Endothelial cell of umbilical vein (primary cell): ENCODE measurements around the gene CBLN1. TPM values are rescaled to one million over a fixed set of nuclear protein-coding genes. Genes with fewer than 3 reads are reported as not detected.

Experiments
- BruUV-seq: library from RNA; stranded (reverse); fragments of 400-500 nt; replicated peaks from 2 replicates; lab custom pipeline; 2021; lab: Mats Ljungman, UMichigan
- CTCF ChIA-PET: fragments of 300-600, 350-600 bp; sonication (Branson Sonifier 250); formaldehyde crosslinking; loops from one replicate; lab custom pipeline; 2021; ENCODE audit warnings: antibody characterized with exemption, inconsistent platforms; lab: Charles Lee
- POLR2A ChIA-PET: fragments of 300-600, 350-600 bp; sonication (Branson Sonifier 250); formaldehyde crosslinking; loops from one replicate; lab custom pipeline; 2021; ENCODE audit warnings: antibody characterized with exemption, inconsistent platforms; lab: Charles Lee
- DNase-seq: peaks from one replicate; pipeline ENCODE4 v3.0.0-alpha.2; 2011; ENCODE audit warnings: low read depth, low spot score
- FAIRE-seq: peaks from 2 replicates; lab custom pipeline; 2011; peaks lifted over from hg19 to GRCh38; lab: Jason Lieb, UNC
- H2AFZ ChIP-seq: 2 replicates; pipeline ENCODE4 v1.6.0; 2012; ENCODE audit warnings: low read depth, low read length, control low read depth, inconsistent platforms
- H3K27ac ChIP-seq: 2 replicates; pipeline ENCODE4 v1.5.1; 2011; ENCODE audit warnings: low read depth, mild to moderate bottlenecking, control low read depth, low read length, moderate library complexity; ENCODE audit not compliant: insufficient read depth
- H3K27me3 ChIP-seq, 2 experiments: 2 replicates each; pipeline versions ENCODE4 v1.6.0 to v1.6.1; 2011; ENCODE audit warnings: low read length in 2 of 2, mixed read lengths in 1 of 2; ENCODE audit not compliant: control insufficient read depth in 2 of 2, insufficient read depth in 2 of 2
- H3K36me3 ChIP-seq, 2 experiments: 2 replicates in 1 of 2; 3 replicates in 1 of 2; pipeline ENCODE4 v1.5.1; 2011; ENCODE audit warnings: low read length in 2 of 2, mild to moderate bottlenecking in 1 of 2, moderate library complexity in 1 of 2; ENCODE audit not compliant: control insufficient read depth in 2 of 2, insufficient read depth in 2 of 2; ENCODE audit errors: extremely low read depth in 1 of 2
- H3K4me1 ChIP-seq: 3 replicates; pipeline ENCODE4 v1.5.1; 2011; ENCODE audit warnings: mild to moderate bottlenecking, low read length; ENCODE audit not compliant: control insufficient read depth, insufficient read depth; ENCODE audit errors: extremely low read depth
- H3K4me2 ChIP-seq: 2 replicates; pipeline ENCODE4 v1.6.1; 2011; ENCODE audit warnings: low read length, control low read depth, mixed read lengths; ENCODE audit not compliant: insufficient read depth
- H3K4me3 ChIP-seq, 3 experiments: fragments of 200-600 bp in 1 of 3; sonication (generic), shearing (Covaris generic) in 1 of 3; replicated peaks in 1 of 3; 2 replicates each; pipeline ENCODE4 v1.5.1; 2011 to 2016; ENCODE audit warnings: control low read depth in 3 of 3, low read length in 3 of 3, mild to moderate bottlenecking in 2 of 3, inconsistent platforms in 1 of 3, low read depth in 1 of 3, moderate library complexity in 1 of 3; ENCODE audit not compliant: insufficient read depth in 1 of 3
- H3K79me2 ChIP-seq: 2 replicates; pipeline ENCODE4 v1.6.0; 2012; ENCODE audit warnings: low read length, inconsistent platforms; ENCODE audit not compliant: control insufficient read depth, insufficient read depth
- H3K9ac ChIP-seq: replicated peaks from 2 replicates; pipeline ENCODE3; 2011; ENCODE audit warnings: low read length, control low read depth; ENCODE audit not compliant: insufficient read depth; ENCODE audit errors: extremely low read depth
- H3K9me1 ChIP-seq: replicated peaks from 3 replicates; pipeline ENCODE4 v1.6.0; 2011; ENCODE audit warnings: mild to moderate bottlenecking, low read length; ENCODE audit not compliant: control insufficient read depth, insufficient read depth; ENCODE audit errors: extremely low read depth
- H3K9me3 ChIP-seq: replicated peaks from 2 replicates; pipeline ENCODE4 v1.5.1; 2012; ENCODE audit warnings: low read length, inconsistent platforms; ENCODE audit not compliant: control insufficient read depth, insufficient read depth
- H4K20me1 ChIP-seq: replicated peaks from 2 replicates; pipeline ENCODE3; 2011; ENCODE audit warnings: mild to moderate bottlenecking, low read length; ENCODE audit not compliant: control insufficient read depth, insufficient read depth; ENCODE audit errors: extremely low read depth
- EZH2 ChIP-seq: IDR thresholded peaks from 2 replicates; pipeline ENCODE4 v1.6.1; 2012; ENCODE audit warnings: borderline replicate concordance, low read depth, mild to moderate bottlenecking, moderate library complexity, low read length, inconsistent platforms; ENCODE audit not compliant: severe bottlenecking
- GATA2 ChIP-seq: IDR thresholded peaks from 2 replicates; pipeline ENCODE4 v1.7.0; 2011; ENCODE audit warnings: low read depth, mild to moderate bottlenecking, moderate library complexity, mixed read lengths, low read length; ENCODE audit not compliant: insufficient read length, insufficient read depth
- JUN ChIP-seq: IDR thresholded peaks from 2 replicates; pipeline ENCODE4 v1.6.1; 2011; ENCODE audit warnings: borderline replicate concordance, low read depth; ENCODE audit not compliant: insufficient read length, insufficient read depth
- MYC ChIP-seq: IDR thresholded peaks from one replicate; pipeline ENCODE4 v1.6.1; 2011; ENCODE audit warnings: mild to moderate bottlenecking, low read depth, low read length
- POLR2A ChIP-seq: IDR thresholded peaks from 2 replicates; pipeline ENCODE4 v1.6.1; 2012; ENCODE audit warnings: low read depth, mild to moderate bottlenecking, control low read depth, low read length
- dilution Hi-C: fragments of 300-500 bp; cut with MboI; formaldehyde crosslinking; loops from one replicate; pipeline ENCODE4 v1.15.0; 2019; ENCODE audit warnings: low sequenced_read_pairs; ENCODE audit not compliant: extremely low pct_ligation_motif_present
- intact Hi-C: fragments of 100-400 bp; cut with micrococcal nuclease; formaldehyde crosslinking; loops from one replicate; pipeline ENCODE4 v1.10.0; 2022
- polyA plus RNA-seq, 4 experiments: library from polyadenylated mRNA; depleted of rRNA in 3 of 4; stranded (reverse) in 3 of 4; unstranded in 1 of 4; fragments of >200 nt; gene quantifications; 2 replicates each; pipeline versions ENCODE4 v1.2.1 to v1.2.3, GENCODE V29; 2011 to 2012; ENCODE audit warnings: missing spikeins in 1 of 4
- total RNA-seq: library from RNA; stranded (reverse); gene quantifications from 2 replicates; pipeline ENCODE4 v1.2.3, GENCODE V29; 2021
- TF ChIP-seq, protein P1 (sequence below): IDR thresholded peaks from 2 replicates; pipeline ENCODE4 v1.6.1; 2011; ENCODE audit not compliant: insufficient read depth, insufficient read length
- TF ChIP-seq, protein P2 (sequence below), 2 donors: IDR thresholded peaks; 1 replicate in 1 of 2; 2 replicates in 1 of 2; pipeline ENCODE4 v1.5.1; 2011; ENCODE audit warnings: low read length in 2 of 2, mild to moderate bottlenecking in 2 of 2, moderate library complexity in 2 of 2, control low read depth in 1 of 2, inconsistent platforms in 1 of 2, low read depth in 1 of 2; ENCODE audit not compliant: insufficient read depth in 1 of 2; ENCODE audit errors: extremely low read depth in 1 of 2

CBLN1 gene
- total and polyA plus RNA-seq, 2 donors (not counting 3 experiments of a cell fraction or from before 2014, with no cell fraction given): not detected

DNA sequence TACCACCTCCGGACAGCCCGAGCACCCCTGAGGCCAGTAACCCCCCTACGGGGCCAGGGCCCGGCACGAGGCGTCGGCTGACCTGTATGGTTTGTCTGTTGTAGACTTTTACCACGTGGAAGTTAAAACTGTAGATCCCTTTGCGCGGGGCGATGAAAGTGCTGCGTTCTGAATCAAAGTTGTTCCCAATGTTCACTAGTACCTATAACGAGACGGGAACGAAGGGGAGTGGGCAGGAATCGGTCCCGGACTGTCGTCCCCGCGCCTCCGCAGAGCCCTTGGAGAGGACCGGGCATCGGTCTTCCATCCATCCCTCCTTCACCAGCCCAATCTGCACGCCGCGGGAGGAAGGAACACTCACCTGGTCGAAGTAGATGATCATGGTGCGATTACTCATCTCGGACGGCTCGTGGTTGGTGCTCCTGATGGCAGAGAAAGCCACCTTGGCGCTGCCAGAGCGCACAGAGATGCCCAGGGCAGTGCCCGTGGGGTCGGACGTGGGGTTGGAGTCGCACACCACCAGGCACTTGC is 732 bp downstream of the CBLN1 start:
- TF ChIP-seq MYC (no peak), EZH2 (peak; percentile 40)
- no peak for DNase-seq
- H3K4me1 ChIP-seq: peaks cover 2% of the 10 kb centered on the region
- ChIA-PET POLR2A (no interaction called here), CTCF (no interaction called here)
- no peaks in the 10 kb centered on the region for H3K79me2 ChIP-seq
- H3K36me3 ChIP-seq: no peaks in the 10 kb centered on the region
- no peaks in the 10 kb centered on the region for H3K9me1 ChIP-seq
- no peak overlapping the region for H2AFZ ChIP-seq
- no peak overlapping the region for H3K4me3 ChIP-seq
- dilution Hi-C loops (no loop called here), intact Hi-C loops (no loop called here)
- H3K27ac ChIP-seq: no peak overlapping the region
- no peak for FAIRE-seq
- no peaks in the 10 kb centered on the region for H3K9me3 ChIP-seq
- no peak overlapping the region for H3K9ac ChIP-seq
- no TSS peak for BruUV-seq
- peaks cover 66 to 75% of the 10 kb centered on the region in 2 experiments for H3K27me3 ChIP-seq
- H4K20me1 ChIP-seq: no peaks in the 10 kb centered on the region
- no peak overlapping the region for H3K4me2 ChIP-seq

DNA sequence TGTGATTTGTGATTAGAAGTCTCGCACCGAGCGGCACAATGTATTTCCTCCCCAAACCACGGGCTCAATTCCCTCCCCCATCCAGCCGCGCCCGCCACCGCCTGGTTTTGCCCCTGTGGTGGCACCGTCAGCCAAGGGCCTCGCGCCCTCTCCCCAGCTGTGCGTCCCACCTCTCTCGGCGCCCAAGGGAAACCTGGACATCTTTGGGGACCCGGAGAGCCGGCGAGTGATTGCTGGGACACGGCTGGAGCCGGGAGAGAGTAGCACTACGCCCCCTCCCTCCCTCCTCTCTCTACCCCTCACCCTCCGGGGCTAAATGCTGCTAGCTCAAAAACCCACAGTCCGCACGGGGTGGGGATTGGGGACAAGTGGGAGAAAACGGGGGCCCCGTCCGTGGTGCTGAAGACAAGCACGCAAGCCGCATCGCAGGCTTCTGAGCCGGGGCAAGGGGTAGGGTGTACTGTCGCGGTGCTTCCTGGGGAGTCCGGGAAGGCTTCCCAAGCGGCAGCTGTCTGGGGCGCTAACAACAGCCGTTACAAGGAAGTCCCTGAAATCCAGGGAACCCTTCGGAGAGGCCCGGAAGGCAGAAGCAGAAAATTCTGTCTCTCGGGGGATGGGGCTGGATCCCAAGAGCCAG is 1.4 kb downstream of the CBLN1 start:
- intact Hi-C loops (no loop called here), dilution Hi-C loops (no loop called here)
- H3K9me1 ChIP-seq: no peaks in the 10 kb centered on the region
- no peak overlapping the region for H3K4me3 ChIP-seq
- TF ChIP-seq GATA2: no peak
- TF ChIP-seq, protein P1, sequence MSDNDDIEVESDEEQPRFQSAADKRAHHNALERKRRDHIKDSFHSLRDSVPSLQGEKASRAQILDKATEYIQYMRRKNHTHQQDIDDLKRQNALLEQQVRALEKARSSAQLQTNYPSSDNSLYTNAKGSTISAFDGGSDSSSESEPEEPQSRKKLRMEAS: no peak
- TF ChIP-seq JUN: no peak
- TF ChIP-seq POLR2A: no peak
- TF ChIP-seq EZH2: peak; percentile 74
- TF ChIP-seq, protein P2, sequence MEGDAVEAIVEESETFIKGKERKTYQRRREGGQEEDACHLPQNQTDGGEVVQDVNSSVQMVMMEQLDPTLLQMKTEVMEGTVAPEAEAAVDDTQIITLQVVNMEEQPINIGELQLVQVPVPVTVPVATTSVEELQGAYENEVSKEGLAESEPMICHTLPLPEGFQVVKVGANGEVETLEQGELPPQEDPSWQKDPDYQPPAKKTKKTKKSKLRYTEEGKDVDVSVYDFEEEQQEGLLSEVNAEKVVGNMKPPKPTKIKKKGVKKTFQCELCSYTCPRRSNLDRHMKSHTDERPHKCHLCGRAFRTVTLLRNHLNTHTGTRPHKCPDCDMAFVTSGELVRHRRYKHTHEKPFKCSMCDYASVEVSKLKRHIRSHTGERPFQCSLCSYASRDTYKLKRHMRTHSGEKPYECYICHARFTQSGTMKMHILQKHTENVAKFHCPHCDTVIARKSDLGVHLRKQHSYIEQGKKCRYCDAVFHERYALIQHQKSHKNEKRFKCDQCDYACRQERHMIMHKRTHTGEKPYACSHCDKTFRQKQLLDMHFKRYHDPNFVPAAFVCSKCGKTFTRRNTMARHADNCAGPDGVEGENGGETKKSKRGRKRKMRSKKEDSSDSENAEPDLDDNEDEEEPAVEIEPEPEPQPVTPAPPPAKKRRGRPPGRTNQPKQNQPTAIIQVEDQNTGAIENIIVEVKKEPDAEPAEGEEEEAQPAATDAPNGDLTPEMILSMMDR (IDR thresholded peaks at IDR 0.05; ENCODE audit: extremely low read depth in 1 of 2, insufficient read depth in 1 of 2, low read depth in 1 of 2, low read length in 2 of 2): no peak
- BruUV-seq: no TSS peak
- no peak overlapping the region for H2AFZ ChIP-seq
- ChIA-PET CTCF (no interaction called here), POLR2A (no interaction called here)
- H3K9me3 ChIP-seq: no peaks in the 10 kb centered on the region
- H3K4me1 ChIP-seq: peaks cover 2% of the 10 kb centered on the region
- H3K27ac ChIP-seq: no peak overlapping the region
- no peaks in the 10 kb centered on the region for H3K79me2 ChIP-seq
- H3K9ac ChIP-seq: no peak overlapping the region
- FAIRE-seq (no peak), DNase-seq (no peak)
- H4K20me1 ChIP-seq: no peaks in the 10 kb centered on the region
- no peak overlapping the region for H3K4me2 ChIP-seq
- H3K27me3 ChIP-seq: peaks cover 71 to 75% of the 10 kb centered on the region in 2 experiments
- no peaks in the 10 kb centered on the region for H3K36me3 ChIP-seq
